ENCODE measurements around the gene RND1. TPM values are rescaled to one million over a fixed set of nuclear protein-coding genes. Genes with fewer than 3 reads are reported as not detected.
"Not testable (repeated sequence)": the region's sequence is repeated elsewhere in the genome, so short reads cannot be mapped to it uniquely, and the experiment has no call there.

The RND1 gene
- total RNA-seq, 4 donors from 2014 or later = 0.88 to 22.1 TPM; not detected in 2

- H3K36me3 ChIP-seq = no peaks in the 10 kb centered on the region
- H3K27ac ChIP-seq = peak overlapping the region; percentile 63 to 69
- peak; percentile 88 to 97 (median 91) for TF ChIP-seq CTCF (IDR thresholded peaks at IDR 0.05)
- TF ChIP-seq POLR2A (IDR thresholded peaks at IDR 0.05) = no peak
- intact Hi-C loops (cut with DNase I; ENCODE audit: low total_unique reads) = no loop called here
- H3K4me1 ChIP-seq = peaks cover 0 to 3% of the 10 kb centered on the region in 2 donors
- peak; percentile 82 to 92 for DNase-seq
- no peaks in the 10 kb centered on the region for H3K9me3 ChIP-seq
- H3K27me3 ChIP-seq = no peaks in the 10 kb centered on the region
- H3K4me3 ChIP-seq = peak overlapping the region; percentile 82 to 87
Measured at GRCh38 chr12:48852734-48853688, 12.7 kb downstream of the RND1 start.

DNA sequence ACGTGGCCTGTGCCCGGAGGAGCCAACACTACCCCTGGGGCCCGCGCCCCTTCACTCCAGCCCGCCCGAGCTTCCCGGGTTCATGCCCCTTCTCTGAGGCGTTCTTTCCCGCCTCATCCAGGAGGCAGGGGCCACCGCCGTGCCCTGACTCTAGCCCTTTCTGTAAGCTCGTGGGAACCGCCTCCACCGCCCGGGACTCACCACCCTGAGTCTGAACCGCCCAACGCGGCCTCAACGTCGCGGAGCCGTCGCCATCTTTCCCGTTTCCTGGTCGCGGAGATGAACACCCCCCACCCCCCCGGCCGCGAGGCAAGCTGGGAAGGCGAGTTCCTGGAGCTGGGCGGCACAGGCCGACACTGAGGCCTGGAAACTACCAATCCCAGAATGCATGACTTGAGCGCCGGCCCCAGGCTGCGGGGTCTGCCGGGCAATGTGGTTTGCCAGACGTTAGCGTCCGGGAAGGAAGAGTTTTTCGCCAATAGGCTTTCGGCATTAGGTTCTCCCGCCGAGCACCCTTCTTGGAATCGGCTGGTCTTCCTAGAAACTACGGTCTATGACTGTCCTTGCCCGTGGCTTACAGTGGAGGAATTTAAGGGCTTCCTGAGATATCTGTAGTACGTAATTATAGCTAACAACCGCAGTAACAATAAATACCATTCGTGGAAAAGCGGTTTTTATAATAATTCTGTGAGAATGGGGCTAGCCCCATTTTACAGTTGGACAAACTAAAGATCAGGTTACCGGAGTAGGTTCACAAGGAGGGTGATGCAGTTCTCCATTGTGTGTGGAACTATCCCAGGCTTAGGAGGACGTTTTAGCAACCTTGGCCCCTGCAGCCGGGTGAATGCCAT lies 13.6 kb downstream of the RND1 start, which contains the start of gene DDX23:
DDX23 (minus strand) TSS at position 281 of the 851 bp plus-strand sequence. CDS start 6,381 bp downstream, outside the sequence.
- Histone ChIP-seq H3K4me1 (peaks cover 0 to 3% of the 10 kb centered on the region in 2 donors), H3K27me3 (no peaks in the 10 kb centered on the region), H3K9me3 (no peaks in the 10 kb centered on the region), H3K4me3 (peak within 1 kb of the TSS; percentile 82 to 87), H3K36me3 (no peaks in the 10 kb centered on the region), H3K27ac (peak within 1 kb of the TSS; percentile 63 to 83)
- intact Hi-C loops (cut with DNase I; ENCODE audit: low total_unique reads) = no loop called here
- TF ChIP-seq POLR2A (IDR thresholded peaks at IDR 0.05) (peak; percentile 40 to 47), CTCF (IDR thresholded peaks at IDR 0.05) (peak in 1 of 4 experiments; percentile 39)
- DNase-seq = peak; percentile 91 to 93

DNA sequence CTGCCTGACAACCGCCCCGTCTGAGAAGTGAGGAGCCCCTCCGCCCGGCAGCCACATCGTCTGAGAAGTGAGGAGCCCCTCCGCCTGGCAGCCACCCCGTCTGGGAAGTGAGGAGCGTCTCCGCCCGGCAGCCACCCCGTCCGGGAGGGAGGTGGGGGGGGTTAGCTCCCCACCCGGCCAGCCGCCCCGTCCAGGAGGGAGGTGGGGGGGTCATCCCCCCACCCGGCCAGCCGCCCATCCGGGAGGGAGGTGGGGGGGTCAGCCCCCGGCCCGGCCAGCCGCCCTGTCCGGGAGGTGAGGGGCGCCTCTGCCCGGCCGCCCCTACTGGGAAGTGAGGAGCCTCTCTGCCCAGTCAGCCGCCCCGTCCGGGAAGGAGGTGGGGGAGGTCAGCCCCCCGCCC lies 23.6 kb downstream of the RND1 start:
- H3K9me3 ChIP-seq; H3K27me3 ChIP-seq; H3K4me1 ChIP-seq; intact Hi-C loops (cut with DNase I; ENCODE audit: low total_unique reads); DNase-seq; H3K36me3 ChIP-seq; H3K27ac ChIP-seq; H3K4me3 ChIP-seq: not testable (repeated sequence)

DNA sequence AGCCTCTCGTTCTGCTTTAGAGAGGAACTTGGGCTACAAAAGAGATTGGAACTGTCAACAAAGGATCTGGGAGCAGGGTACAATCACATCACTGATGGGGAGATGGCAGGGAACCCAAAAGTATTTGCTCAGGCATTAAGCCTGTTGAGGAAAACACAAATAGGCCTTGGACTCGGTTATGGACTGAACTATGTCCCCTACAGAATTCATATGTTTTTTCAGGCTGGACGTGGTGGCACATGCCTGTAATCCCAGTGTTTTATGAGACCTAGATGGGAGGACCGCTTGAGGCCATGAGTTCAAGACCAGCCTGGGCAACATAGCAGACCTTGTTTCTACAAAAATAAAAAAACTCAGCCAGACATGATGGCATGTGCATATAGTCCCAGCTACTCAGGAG lies 27.6 kb downstream of the RND1 start:
- no peak for DNase-seq
- no peak overlapping the region for H3K27ac ChIP-seq
- H3K4me3 ChIP-seq = no peak overlapping the region
- TF ChIP-seq CTCF (IDR thresholded peaks at IDR 0.05) (no peak), POLR2A (IDR thresholded peaks at IDR 0.05) (no peak)
- H3K9me3 ChIP-seq = no peaks in the 10 kb centered on the region
- H3K4me1 ChIP-seq = no peaks in the 10 kb centered on the region
- no peaks in the 10 kb centered on the region for H3K27me3 ChIP-seq
- no peaks in the 10 kb centered on the region for H3K36me3 ChIP-seq
- intact Hi-C loops (cut with DNase I; ENCODE audit: low total_unique reads) = no loop called here

DNA sequence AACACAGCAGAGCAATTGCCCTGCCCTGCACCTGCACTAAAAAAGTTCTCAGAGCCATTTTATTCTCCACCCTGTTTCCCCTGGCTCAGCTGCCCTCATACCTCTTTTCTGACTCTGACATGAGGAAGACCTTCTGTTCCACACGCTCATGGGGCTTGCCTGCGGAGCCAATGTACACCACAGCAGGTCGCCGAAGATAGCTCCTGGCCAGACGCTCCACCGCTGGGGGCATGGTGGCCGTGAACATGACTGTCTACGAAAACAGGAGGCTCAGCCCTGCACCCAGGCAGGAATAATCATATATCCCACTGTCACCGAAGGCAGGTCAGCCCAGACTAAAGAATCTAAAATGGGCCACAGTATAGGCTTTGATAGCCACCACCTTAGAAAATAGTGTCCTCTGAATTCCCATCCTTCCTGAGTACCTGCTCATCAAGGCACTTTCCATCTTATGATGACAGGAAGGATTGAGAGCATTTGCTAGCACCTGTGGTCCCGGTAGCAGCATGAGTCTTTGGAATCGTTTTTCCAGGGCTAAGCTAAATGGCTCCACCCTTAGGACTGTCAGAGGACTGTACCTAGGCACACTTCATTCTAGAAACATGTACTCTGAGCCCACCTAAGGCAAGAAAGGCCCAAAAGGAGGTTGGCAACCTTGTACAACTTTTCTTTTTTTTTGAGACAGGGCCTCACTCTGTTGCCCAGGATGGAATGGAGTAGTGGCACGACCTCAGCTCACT lies 33.2 kb downstream of the RND1 start:
- H3K27ac ChIP-seq = no peak overlapping the region
- intact Hi-C loops (cut with DNase I; ENCODE audit: low total_unique reads) = no loop called here
- TF ChIP-seq CTCF (IDR thresholded peaks at IDR 0.05) (no peak), POLR2A (IDR thresholded peaks at IDR 0.05) (no peak)
- no peak for DNase-seq
- no peak overlapping the region for H3K4me3 ChIP-seq
- no peaks in the 10 kb centered on the region for H3K4me1 ChIP-seq
- no peaks in the 10 kb centered on the region for H3K27me3 ChIP-seq
- no peaks in the 10 kb centered on the region for H3K36me3 ChIP-seq
- no peaks in the 10 kb centered on the region for H3K9me3 ChIP-seq
